ENCODE results near the gene IFNAR2.

DNA sequence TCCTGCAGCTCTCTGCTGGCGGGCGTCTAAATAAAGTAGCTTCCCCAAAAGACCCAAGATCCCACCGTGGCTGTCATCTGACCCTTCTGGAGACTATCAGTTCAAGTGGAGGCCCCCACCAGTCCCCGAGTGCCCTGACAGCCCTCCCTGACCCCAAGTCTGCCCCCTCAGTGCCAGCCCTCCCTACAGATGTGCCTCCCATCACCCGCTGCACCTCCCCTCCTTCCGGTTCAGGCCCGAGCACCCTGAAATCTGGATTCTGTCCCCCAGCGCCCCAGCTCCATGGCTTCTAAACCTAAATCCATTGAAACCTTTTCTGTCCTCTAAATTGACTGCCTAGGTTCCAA lies 37.0 kb downstream of the IFNAR2 start:
- TF ChIP-seq, protein P1, sequence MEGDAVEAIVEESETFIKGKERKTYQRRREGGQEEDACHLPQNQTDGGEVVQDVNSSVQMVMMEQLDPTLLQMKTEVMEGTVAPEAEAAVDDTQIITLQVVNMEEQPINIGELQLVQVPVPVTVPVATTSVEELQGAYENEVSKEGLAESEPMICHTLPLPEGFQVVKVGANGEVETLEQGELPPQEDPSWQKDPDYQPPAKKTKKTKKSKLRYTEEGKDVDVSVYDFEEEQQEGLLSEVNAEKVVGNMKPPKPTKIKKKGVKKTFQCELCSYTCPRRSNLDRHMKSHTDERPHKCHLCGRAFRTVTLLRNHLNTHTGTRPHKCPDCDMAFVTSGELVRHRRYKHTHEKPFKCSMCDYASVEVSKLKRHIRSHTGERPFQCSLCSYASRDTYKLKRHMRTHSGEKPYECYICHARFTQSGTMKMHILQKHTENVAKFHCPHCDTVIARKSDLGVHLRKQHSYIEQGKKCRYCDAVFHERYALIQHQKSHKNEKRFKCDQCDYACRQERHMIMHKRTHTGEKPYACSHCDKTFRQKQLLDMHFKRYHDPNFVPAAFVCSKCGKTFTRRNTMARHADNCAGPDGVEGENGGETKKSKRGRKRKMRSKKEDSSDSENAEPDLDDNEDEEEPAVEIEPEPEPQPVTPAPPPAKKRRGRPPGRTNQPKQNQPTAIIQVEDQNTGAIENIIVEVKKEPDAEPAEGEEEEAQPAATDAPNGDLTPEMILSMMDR (IDR thresholded peaks at IDR 0.05), result no peak
- TF ChIP-seq POLR2A (IDR thresholded peaks at IDR 0.05), result no peak
